Stimulated activated CD4-positive, alpha-beta T cell treated with anti-CD3 and anti-CD28 coated beads, TNF-alpha, amount 100 ng/mL, for 1 hour (primary cell): Measurements from ENCODE around the gene TCP11.

ENCODE experiments used
- DNase-seq, 3 donors: peaks; one replicate each; pipeline ENCODE4 v3.0.0-alpha.2; 2020; ENCODE audit warnings: low read depth in 3 of 3, low spot score in 1 of 3

TCP11 gene

DNA sequence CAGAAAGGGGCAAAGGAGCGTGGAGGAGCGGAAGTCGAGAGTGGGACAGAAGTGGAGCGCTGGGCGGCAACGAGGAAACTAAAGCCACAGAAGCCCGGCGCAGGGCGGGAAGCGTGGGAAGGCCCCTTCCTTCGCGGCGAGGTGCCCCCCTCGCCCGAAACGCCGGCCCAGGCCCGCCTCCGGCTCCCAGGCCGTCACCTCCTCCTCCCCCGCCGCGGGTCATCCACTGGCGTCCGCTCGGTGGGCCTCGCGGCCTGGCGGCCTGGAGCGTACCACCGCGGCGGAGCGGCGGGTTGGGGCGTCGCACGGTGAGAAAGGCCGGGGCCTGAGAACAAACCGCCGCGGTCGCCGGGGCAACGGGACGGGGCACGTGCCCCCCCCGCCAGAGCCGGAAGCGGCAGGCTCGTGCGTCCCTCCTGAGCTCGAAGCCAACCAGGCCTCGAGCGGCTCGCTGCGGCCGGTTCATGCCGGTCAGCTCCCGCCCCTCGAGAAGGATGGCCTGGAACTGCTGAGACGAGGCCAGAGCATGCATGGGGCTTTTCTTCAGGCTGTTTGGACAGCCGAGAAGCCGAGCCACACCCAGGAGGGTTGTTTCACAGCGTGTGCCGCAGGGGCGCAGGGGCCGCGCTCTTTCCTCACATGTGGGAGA lies at the start of gene TCP11:
TSS of gene TCP11 (minus strand) at position 333 of the 649 bp plus-strand sequence. CDS start 469 bp downstream, outside the sequence.
- DNase-seq, result no peak

- no peak for DNase-seq
Observed at GRCh38 chr6:35190306-35190705, 49.2 kb upstream of the TCP11 start.

DNA sequence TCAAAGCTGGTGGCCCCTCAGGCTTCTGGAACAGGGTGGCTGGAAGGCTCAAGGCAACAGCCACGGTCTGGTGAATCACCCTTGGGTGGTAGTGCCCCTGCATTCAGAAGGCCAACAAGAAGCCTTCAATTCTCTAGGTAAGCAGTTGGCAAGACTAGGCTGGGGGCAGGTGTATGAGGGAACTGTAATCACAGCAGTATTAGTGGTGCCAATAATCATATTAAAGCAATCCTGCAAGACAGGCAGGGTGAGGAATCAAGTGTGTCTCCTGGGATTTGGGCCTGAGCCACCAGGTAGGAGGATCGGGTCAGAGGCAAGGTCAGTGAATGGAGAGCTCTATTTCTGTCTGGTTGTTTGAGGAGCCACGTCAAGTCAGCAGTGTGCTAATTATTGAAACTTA lies 47.7 kb upstream of the TCP11 start:
- DNase-seq, result no peak

- DNase-seq, result no peak
Observed at GRCh38 chr6:35186571-35186970, 45.4 kb upstream of the TCP11 start.

DNA sequence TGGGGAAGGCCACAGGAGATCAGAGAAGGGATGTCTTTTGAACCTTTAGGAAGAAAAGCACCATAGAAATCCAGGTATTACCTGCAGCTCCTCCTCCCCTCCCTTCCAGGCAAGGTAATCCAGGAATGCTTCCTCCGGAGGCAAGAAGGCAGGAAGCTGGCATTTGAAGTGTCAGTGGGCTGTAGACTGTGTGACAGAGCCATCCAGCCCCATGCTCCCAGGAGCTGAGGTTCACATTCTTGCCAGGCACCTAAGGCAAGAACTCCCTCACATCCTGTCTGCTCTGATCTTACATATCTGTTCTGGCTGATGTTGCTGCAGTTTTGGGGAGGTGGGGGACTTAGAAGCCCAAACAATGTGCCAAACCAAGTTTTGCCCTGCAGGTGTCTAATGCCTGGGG lies 44.8 kb upstream of the TCP11 start:
- DNase-seq, result no peak

GRCh38 chr6:35185302-35185681 lies 44.2 kb upstream of the TCP11 start:
- no peak for DNase-seq

GRCh38 chr6:35184580-35185301 lies 43.6 kb upstream of the TCP11 start:
- no peak for DNase-seq

GRCh38 chr6:35183935-35184334 lies 42.8 kb upstream of the TCP11 start:
- no peak for DNase-seq

DNA sequence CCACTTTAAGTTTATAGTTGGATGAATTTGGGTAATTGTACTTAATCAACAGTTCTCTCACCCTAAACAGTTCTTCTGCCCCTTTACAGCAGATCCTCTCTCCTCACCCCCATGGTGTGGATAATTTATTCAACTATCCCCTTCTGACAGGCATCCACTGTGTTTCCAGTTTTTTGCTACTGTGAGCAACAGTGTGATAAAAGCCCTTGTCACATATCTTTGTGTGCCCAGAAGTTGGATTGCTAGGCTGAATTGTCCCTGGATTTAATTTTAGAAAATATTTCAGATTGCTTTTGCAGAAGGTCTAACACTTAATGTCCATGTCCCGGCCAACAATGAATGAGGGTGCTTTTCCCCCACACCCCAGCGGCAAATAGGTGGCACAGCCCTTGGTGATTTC lies 42.1 kb upstream of the TCP11 start:
- no peak for DNase-seq

GRCh38 chr6:35181933-35182612 lies 40.9 kb upstream of the TCP11 start:
- DNase-seq, result no peak

DNA sequence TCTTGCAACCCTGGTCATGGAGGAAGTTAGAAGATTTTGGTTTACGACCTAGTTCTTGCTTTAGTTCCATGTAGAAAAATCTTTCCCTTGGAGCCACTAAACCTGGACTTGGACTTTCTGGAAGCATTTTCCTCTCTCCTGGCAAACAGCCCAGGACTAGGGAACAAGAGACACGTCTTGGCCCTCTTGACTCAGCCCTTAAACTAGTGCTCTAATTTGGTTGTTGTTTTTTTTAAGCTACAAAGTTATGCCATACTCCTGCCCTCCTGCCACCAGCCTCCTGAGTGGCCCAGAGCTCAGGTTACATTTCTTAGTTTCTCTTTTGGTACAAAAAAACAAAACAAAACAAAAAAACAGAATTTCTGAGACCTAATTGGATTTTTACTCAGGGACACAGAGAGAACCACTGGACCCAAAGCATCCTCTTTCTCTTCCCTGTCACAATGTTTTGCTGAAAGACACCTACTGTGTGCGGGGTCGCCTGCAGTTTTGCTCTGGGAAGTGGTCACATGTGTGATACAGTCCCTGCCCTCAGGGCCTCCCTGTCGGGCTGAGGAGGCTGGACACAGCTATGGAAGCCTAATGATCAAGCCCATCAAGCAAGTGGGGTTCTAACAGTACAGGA lies 40.3 kb upstream of the TCP11 start:
- no peak for DNase-seq

- no peak for DNase-seq
Observed at GRCh38 chr6:35179901-35180535, 38.9 kb upstream of the TCP11 start.

- no peak for DNase-seq
Observed at GRCh38 chr6:35178932-35179832, 38.0 kb upstream of the TCP11 start.

DNA sequence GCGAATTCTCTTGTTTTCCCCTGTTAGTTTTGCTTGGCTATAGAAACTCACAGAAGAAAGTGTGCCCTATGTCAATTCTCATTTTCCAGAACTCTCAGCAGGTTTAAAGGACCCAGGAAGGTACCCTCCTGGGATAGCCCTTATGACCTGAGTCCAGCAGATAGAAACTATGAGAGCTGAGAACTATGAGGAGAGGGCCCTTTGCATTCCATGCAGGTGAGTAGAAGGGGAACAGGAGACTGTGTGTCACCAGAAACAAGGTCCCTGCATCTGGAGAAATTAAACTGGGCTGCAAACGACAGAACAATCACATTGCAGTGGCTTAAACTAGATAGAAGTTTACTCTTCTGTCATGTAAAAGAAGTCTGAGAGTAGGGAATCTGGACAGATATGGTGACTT lies 36.9 kb upstream of the TCP11 start:
- DNase-seq, result no peak

DNA sequence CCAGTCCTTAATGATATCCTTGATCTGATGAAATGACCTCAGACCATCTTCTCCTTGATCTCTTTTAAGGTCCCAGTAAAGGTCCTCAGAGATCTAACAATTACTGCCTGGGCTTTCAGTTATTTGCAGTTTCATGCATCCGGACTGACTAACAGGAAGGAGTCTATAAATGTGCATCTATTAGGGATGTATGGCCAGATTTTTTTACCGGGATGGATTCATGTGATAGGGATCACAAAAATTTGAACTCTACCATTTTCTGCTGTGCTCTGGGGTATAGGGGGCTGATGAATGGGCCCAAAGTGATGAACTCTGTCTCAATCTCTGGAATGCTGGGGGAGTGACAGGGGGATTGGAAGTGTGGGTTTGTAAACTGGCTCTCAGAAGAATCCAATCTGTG lies 36.5 kb upstream of the TCP11 start:
- DNase-seq, result no peak

DNA sequence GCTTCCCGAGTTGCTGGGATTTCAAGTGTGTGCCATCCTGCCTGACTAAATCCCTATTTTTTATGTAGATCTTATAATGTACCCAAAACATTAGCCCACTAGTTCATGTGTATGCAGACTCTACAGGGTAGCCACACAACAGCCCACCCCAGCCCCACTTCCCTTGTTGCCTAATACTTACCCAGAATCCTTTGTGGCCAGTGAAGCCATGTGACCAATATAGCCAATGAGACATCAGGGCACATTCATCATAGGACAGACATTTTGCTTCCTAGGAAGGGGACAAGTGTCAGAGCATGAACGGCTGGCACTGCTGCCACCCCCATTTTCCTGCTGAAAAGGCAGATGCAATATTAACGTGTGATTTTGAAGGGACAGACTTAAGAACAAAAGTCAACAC lies 36.0 kb upstream of the TCP11 start:
- DNase-seq, result no peak

- no peak for DNase-seq
Observed at GRCh38 chr6:35176301-35177024, 35.3 kb upstream of the TCP11 start.

- no peak for DNase-seq
Observed at GRCh38 chr6:35174501-35174900, 33.4 kb upstream of the TCP11 start.

DNA sequence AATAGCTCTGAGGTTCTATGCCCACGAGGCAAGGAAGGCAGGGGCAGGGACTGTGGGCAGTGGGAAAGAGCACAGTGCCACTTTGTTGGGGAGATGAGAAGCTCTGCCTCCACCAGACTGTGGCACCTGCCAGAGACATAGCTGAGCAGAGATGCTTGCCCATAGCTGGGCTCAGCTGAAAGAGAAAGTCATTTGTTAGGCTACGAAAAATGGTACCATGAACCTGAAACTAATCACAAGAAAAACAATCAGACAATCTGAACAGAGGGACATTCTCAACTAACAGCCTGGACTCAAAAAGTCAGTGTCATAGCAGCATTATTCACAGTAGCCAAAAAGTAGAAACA lies 32.9 kb upstream of the TCP11 start:
- no peak for DNase-seq
